ENCODE measurements around the gene SH3PXD2A.

DNA sequence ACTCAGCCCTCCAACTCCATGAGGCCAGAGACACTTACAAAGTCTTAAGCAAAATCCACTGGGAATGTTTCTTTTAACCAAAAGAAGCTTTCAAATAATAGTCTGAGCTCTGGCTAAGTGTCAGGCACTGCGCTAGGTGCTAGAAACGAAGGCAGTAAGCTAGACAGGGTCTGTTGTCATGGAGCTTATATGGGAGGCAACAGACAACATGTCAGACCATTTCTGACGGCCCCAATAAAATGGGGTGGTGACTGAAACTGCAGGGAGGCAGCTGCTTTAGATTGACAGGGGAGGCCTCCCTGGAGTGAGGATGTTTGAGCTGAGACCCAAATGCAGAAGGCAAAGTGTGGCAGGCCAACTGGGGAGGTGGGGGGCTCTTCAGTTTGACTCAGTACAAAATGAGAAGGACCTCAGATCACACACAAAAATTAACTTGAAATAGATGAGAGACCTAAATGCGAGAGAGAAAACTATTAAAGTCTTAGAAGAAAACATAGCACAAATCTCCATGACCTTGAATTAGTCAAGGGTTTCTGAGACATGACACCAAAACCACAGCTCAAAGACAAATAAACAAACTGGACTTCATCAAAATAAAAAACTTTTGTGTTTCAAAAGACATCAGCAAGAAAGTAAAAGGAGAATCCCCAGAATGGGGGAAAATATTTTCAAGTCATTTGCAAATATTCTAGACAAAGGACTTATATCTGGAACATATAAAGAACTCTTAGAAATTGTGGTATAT is 40.6 kb downstream of the SH3PXD2A start:
- TF ChIP-seq, protein P1, sequence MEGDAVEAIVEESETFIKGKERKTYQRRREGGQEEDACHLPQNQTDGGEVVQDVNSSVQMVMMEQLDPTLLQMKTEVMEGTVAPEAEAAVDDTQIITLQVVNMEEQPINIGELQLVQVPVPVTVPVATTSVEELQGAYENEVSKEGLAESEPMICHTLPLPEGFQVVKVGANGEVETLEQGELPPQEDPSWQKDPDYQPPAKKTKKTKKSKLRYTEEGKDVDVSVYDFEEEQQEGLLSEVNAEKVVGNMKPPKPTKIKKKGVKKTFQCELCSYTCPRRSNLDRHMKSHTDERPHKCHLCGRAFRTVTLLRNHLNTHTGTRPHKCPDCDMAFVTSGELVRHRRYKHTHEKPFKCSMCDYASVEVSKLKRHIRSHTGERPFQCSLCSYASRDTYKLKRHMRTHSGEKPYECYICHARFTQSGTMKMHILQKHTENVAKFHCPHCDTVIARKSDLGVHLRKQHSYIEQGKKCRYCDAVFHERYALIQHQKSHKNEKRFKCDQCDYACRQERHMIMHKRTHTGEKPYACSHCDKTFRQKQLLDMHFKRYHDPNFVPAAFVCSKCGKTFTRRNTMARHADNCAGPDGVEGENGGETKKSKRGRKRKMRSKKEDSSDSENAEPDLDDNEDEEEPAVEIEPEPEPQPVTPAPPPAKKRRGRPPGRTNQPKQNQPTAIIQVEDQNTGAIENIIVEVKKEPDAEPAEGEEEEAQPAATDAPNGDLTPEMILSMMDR (IDR thresholded peaks at IDR 0.05), result no peak
- TF ChIP-seq POLR2A (IDR thresholded peaks at IDR 0.05), result no peak
